Measurements from ENCODE around the gene SHOC1. TPM values are rescaled to one million over a fixed set of nuclear protein-coding genes. Genes with fewer than 3 reads are reported as not detected.

The SHOC1 gene
- total RNA-seq = not detected in 2 replicates

GRCh38 chr9:111794835-111795556, at the start of gene SHOC1:
SHOC1 (minus strand) TSS chr9:111794937; CDS start chr9:111791418, 3,519 bp downstream.
- intact Hi-C loops (cut with micrococcal nuclease) = no loop called here
- Mint-ChIP-seq H3K27me3 (ENCODE audit: low read depth) (no peaks in the 10 kb centered on the region), H3K4me3 (ENCODE audit: low read depth) (no peak within 1 kb of the TSS), H3K4me1 (ENCODE audit: low read depth) (no peaks in the 10 kb centered on the region), H3K27ac (no peak within 1 kb of the TSS), H3K36me3 (ENCODE audit: low read depth) (no peaks in the 10 kb centered on the region), H3K9me3 (no peaks in the 10 kb centered on the region)
- DNase-seq (ENCODE audit: low spot score) = no peak

GRCh38 chr9:111843971-111844370, 49.2 kb upstream of the SHOC1 start:
- no peaks in the 10 kb centered on the region for H3K36me3 Mint-ChIP-seq (ENCODE audit: low read depth)
- H3K4me1 Mint-ChIP-seq (ENCODE audit: low read depth) = peaks cover 3% of the 10 kb centered on the region
- intact Hi-C loops (cut with micrococcal nuclease) = no loop called here
- H3K27me3 Mint-ChIP-seq (ENCODE audit: low read depth) = peaks cover 10% of the 10 kb centered on the region
- no peak overlapping the region for H3K27ac Mint-ChIP-seq
- DNase-seq (ENCODE audit: low spot score) = no peak
- H3K9me3 Mint-ChIP-seq = no peaks in the 10 kb centered on the region
- H3K4me3 Mint-ChIP-seq (ENCODE audit: low read depth) = no peak overlapping the region

GRCh38 chr9:111842313-111842712, 47.6 kb upstream of the SHOC1 start:
- H3K4me3 Mint-ChIP-seq (ENCODE audit: low read depth) = no peak overlapping the region
- intact Hi-C loops (cut with micrococcal nuclease) = no loop called here
- no peaks in the 10 kb centered on the region for H3K36me3 Mint-ChIP-seq (ENCODE audit: low read depth)
- no peak overlapping the region for H3K27ac Mint-ChIP-seq
- no peaks in the 10 kb centered on the region for H3K9me3 Mint-ChIP-seq
- no peak for DNase-seq (ENCODE audit: low spot score)
- peaks cover 16% of the 10 kb centered on the region for H3K27me3 Mint-ChIP-seq (ENCODE audit: low read depth)
- H3K4me1 Mint-ChIP-seq (ENCODE audit: low read depth) = peaks cover 3% of the 10 kb centered on the region

- no peaks in the 10 kb centered on the region for H3K36me3 Mint-ChIP-seq (ENCODE audit: low read depth)
- DNase-seq (ENCODE audit: low spot score) = no peak
Measured at GRCh38 chr9:111840442-111840841, 45.7 kb upstream of the SHOC1 start.

GRCh38 chr9:111839987-111840386, 45.2 kb upstream of the SHOC1 start:
- Mint-ChIP-seq H3K9me3 (no peaks in the 10 kb centered on the region), H3K36me3 (ENCODE audit: low read depth) (no peaks in the 10 kb centered on the region), H3K27ac (no peak overlapping the region), H3K4me1 (ENCODE audit: low read depth) (peaks cover 3% of the 10 kb centered on the region), H3K27me3 (ENCODE audit: low read depth) (peaks cover 22% of the 10 kb centered on the region), H3K4me3 (ENCODE audit: low read depth) (no peak overlapping the region)
- intact Hi-C loops (cut with micrococcal nuclease) = no loop called here
- no peak for DNase-seq (ENCODE audit: low spot score)

More at GRCh38 chr9:111840442-111840841, 45.7 kb upstream of the SHOC1 start:
- intact Hi-C loops (cut with micrococcal nuclease) = no loop called here
- H3K9me3 Mint-ChIP-seq = no peaks in the 10 kb centered on the region
- peaks cover 17% of the 10 kb centered on the region for H3K27me3 Mint-ChIP-seq (ENCODE audit: low read depth)
- H3K4me3 Mint-ChIP-seq (ENCODE audit: low read depth) = no peak overlapping the region
- peaks cover 3% of the 10 kb centered on the region for H3K4me1 Mint-ChIP-seq (ENCODE audit: low read depth)
- no peak overlapping the region for H3K27ac Mint-ChIP-seq

GRCh38 chr9:111839387-111839786, 44.6 kb upstream of the SHOC1 start:
- H3K27ac Mint-ChIP-seq = no peak overlapping the region
- peaks cover 26% of the 10 kb centered on the region for H3K27me3 Mint-ChIP-seq (ENCODE audit: low read depth)
- no peaks in the 10 kb centered on the region for H3K36me3 Mint-ChIP-seq (ENCODE audit: low read depth)
- no peak overlapping the region for H3K4me3 Mint-ChIP-seq (ENCODE audit: low read depth)
- H3K4me1 Mint-ChIP-seq (ENCODE audit: low read depth) = peaks cover 3% of the 10 kb centered on the region
- no peaks in the 10 kb centered on the region for H3K9me3 Mint-ChIP-seq
- DNase-seq (ENCODE audit: low spot score) = no peak
- intact Hi-C loops (cut with micrococcal nuclease) = no loop called here

- H3K27ac Mint-ChIP-seq = no peak overlapping the region
- peaks cover 3% of the 10 kb centered on the region for H3K4me1 Mint-ChIP-seq (ENCODE audit: low read depth)
- no peaks in the 10 kb centered on the region for H3K36me3 Mint-ChIP-seq (ENCODE audit: low read depth)
- H3K4me3 Mint-ChIP-seq (ENCODE audit: low read depth) = no peak overlapping the region
- no peak for DNase-seq (ENCODE audit: low spot score)
- intact Hi-C loops (cut with micrococcal nuclease) = no loop called here
- peaks cover 26% of the 10 kb centered on the region for H3K27me3 Mint-ChIP-seq (ENCODE audit: low read depth)
- no peaks in the 10 kb centered on the region for H3K9me3 Mint-ChIP-seq
Measured at GRCh38 chr9:111838439-111838838, 43.7 kb upstream of the SHOC1 start.

GRCh38 chr9:111836311-111836710, 41.6 kb upstream of the SHOC1 start:
- intact Hi-C loops (cut with micrococcal nuclease) = no loop called here
- H3K9me3 Mint-ChIP-seq = no peaks in the 10 kb centered on the region
- DNase-seq (ENCODE audit: low spot score) = no peak
- no peak overlapping the region for H3K27ac Mint-ChIP-seq
- H3K4me3 Mint-ChIP-seq (ENCODE audit: low read depth) = no peak overlapping the region
- H3K4me1 Mint-ChIP-seq (ENCODE audit: low read depth) = peaks cover 3% of the 10 kb centered on the region
- no peaks in the 10 kb centered on the region for H3K36me3 Mint-ChIP-seq (ENCODE audit: low read depth)
- H3K27me3 Mint-ChIP-seq (ENCODE audit: low read depth) = peaks cover 26% of the 10 kb centered on the region

GRCh38 chr9:111833941-111834340, 39.2 kb upstream of the SHOC1 start:
- DNase-seq (ENCODE audit: low spot score) = no peak
- peaks cover 22% of the 10 kb centered on the region for H3K27me3 Mint-ChIP-seq (ENCODE audit: low read depth)
- no peaks in the 10 kb centered on the region for H3K4me1 Mint-ChIP-seq (ENCODE audit: low read depth)
- H3K27ac Mint-ChIP-seq = no peak overlapping the region
- no peaks in the 10 kb centered on the region for H3K36me3 Mint-ChIP-seq (ENCODE audit: low read depth)
- intact Hi-C loops (cut with micrococcal nuclease) = no loop called here
- H3K9me3 Mint-ChIP-seq = no peaks in the 10 kb centered on the region
- H3K4me3 Mint-ChIP-seq (ENCODE audit: low read depth) = no peak overlapping the region

GRCh38 chr9:111832449-111832848, 37.7 kb upstream of the SHOC1 start:
- no peak overlapping the region for H3K4me3 Mint-ChIP-seq (ENCODE audit: low read depth)
- H3K27ac Mint-ChIP-seq = no peak overlapping the region
- H3K36me3 Mint-ChIP-seq (ENCODE audit: low read depth) = no peaks in the 10 kb centered on the region
- H3K4me1 Mint-ChIP-seq (ENCODE audit: low read depth) = no peaks in the 10 kb centered on the region
- intact Hi-C loops (cut with micrococcal nuclease) = no loop called here
- DNase-seq (ENCODE audit: low spot score) = no peak
- H3K27me3 Mint-ChIP-seq (ENCODE audit: low read depth) = peaks cover 16% of the 10 kb centered on the region
- no peaks in the 10 kb centered on the region for H3K9me3 Mint-ChIP-seq

- intact Hi-C loops (cut with micrococcal nuclease) = no loop called here
- H3K27me3 Mint-ChIP-seq (ENCODE audit: low read depth) = peaks cover 16% of the 10 kb centered on the region
- no peak for DNase-seq (ENCODE audit: low spot score)
- H3K4me1 Mint-ChIP-seq (ENCODE audit: low read depth) = no peaks in the 10 kb centered on the region
- no peak overlapping the region for H3K4me3 Mint-ChIP-seq (ENCODE audit: low read depth)
- no peaks in the 10 kb centered on the region for H3K9me3 Mint-ChIP-seq
- no peaks in the 10 kb centered on the region for H3K36me3 Mint-ChIP-seq (ENCODE audit: low read depth)
- no peak overlapping the region for H3K27ac Mint-ChIP-seq
Measured at GRCh38 chr9:111831371-111832108, 36.8 kb upstream of the SHOC1 start.

GRCh38 chr9:111828193-111828592, 33.5 kb upstream of the SHOC1 start:
- DNase-seq (ENCODE audit: low spot score) = no peak
- no peaks in the 10 kb centered on the region for H3K9me3 Mint-ChIP-seq
- no peak overlapping the region for H3K27ac Mint-ChIP-seq
- intact Hi-C loops (cut with micrococcal nuclease) = no loop called here
- peaks cover 5% of the 10 kb centered on the region for H3K27me3 Mint-ChIP-seq (ENCODE audit: low read depth)
- no peaks in the 10 kb centered on the region for H3K36me3 Mint-ChIP-seq (ENCODE audit: low read depth)
- no peak overlapping the region for H3K4me3 Mint-ChIP-seq (ENCODE audit: low read depth)
- no peaks in the 10 kb centered on the region for H3K4me1 Mint-ChIP-seq (ENCODE audit: low read depth)

GRCh38 chr9:111825468-111826145, 30.9 kb upstream of the SHOC1 start:
- H3K27ac Mint-ChIP-seq = no peak overlapping the region
- no peaks in the 10 kb centered on the region for H3K4me1 Mint-ChIP-seq (ENCODE audit: low read depth)
- no peak overlapping the region for H3K4me3 Mint-ChIP-seq (ENCODE audit: low read depth)
- intact Hi-C loops (cut with micrococcal nuclease) = no loop called here
- H3K36me3 Mint-ChIP-seq (ENCODE audit: low read depth) = no peaks in the 10 kb centered on the region
- peaks cover 1% of the 10 kb centered on the region for H3K27me3 Mint-ChIP-seq (ENCODE audit: low read depth)
- DNase-seq (ENCODE audit: low spot score) = no peak
- H3K9me3 Mint-ChIP-seq = no peaks in the 10 kb centered on the region

All from activated T-helper 2 cell treated with anti-CD3 and anti-CD28 coated beads, Interferon-gamma antibody, Interleukin-2, Interleukin-4, amounts not matched to agents 10 μg/mL and 5 μg/mL and 100 μg/mL, durations not matched to agents 14 hours and 24 hours and 36 hours (primary cell).